ENCODE results near the gene TMCO4. TPM values are rescaled to one million over a fixed set of nuclear protein-coding genes. Genes with fewer than 3 reads are reported as not detected.
"Not testable (repeated sequence)": the region's sequence is repeated elsewhere in the genome, so short reads cannot be mapped to it uniquely, and the experiment has no call there.

The TMCO4 gene
- total and polyA plus RNA-seq, 2 of the 8 experiments (the other 6 are each of a cell fraction or from before 2014, with no cell fraction given): 3.0 to 3.1 TPM

DNA sequence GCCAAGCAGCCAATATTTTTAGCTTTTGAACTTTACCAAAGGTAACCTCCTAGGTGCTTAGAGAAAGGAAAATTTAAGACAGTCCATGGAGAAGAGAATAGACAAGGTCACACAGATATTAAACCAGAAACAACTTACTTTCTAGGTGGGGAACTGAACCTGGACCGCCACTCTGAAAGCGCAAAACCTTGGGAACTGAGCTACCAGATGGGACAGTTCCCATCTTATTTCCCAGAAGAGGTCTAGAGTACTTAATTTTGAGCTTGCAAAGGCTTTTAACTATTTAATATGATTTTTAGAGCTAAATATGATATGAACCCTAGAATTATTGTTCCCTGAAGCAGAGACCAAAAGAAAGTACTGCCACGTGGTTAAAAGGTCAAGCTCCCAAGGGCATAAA lies 49.6 kb upstream of the TMCO4 start:
- H3K36me3 ChIP-seq (ENCODE audit: control insufficient read depth in 2 of 4, insufficient read depth in 4 of 4, low read length in 3 of 4); H3K23ac ChIP-seq (ENCODE audit: insufficient read length); FAIRE-seq; H4K91ac ChIP-seq (replicated peaks; ENCODE audit: insufficient read length, low read length); H4K20me1 ChIP-seq (replicated peaks in 1 of 2; ENCODE audit: control insufficient read depth in 1 of 2, insufficient read depth in 2 of 2, low read length in 2 of 2); H3K27me3 ChIP-seq (replicated peaks in 1 of 4; ENCODE audit: control insufficient read depth in 3 of 4, extremely low read depth in 1 of 4, insufficient read depth in 3 of 4, low read length in 3 of 4); H2AFZ ChIP-seq (ENCODE audit: low read length); H3K14ac ChIP-seq (ENCODE audit: insufficient read length); H2BK15ac ChIP-seq (ENCODE audit: low read length); H2BK12ac ChIP-seq (ENCODE audit: low read depth, low read length); H3K79me2 ChIP-seq (ENCODE audit: control insufficient read depth in 1 of 2, insufficient read depth in 2 of 2, low read length in 2 of 2); H2BK5ac ChIP-seq (ENCODE audit: low read depth, low read length); H3K4me3 ChIP-seq (ENCODE audit: extremely low read depth in 1 of 4, insufficient read depth in 2 of 4, low read depth in 3 of 4, low read length in 4 of 4); H4K8ac ChIP-seq (ENCODE audit: extremely low read depth, insufficient read depth, low read length); H3K4me2 ChIP-seq (ENCODE audit: insufficient read depth in 1 of 2, low read depth in 2 of 2, low read length in 2 of 2); H3K4ac ChIP-seq (replicated peaks; ENCODE audit: insufficient read length, low read depth, low read length); H3K56ac ChIP-seq (replicated peaks; ENCODE audit: insufficient read length, low read depth, low read length); H3K79me1 ChIP-seq (ENCODE audit: low read depth, low read length); H3K23me2 ChIP-seq (ENCODE audit: low read depth, low read length); H3K18ac ChIP-seq (ENCODE audit: extremely low read depth, low read length); H3K9me3 ChIP-seq (ENCODE audit: insufficient read depth in 2 of 2, low read depth in 1 of 2, low read length in 1 of 2); H2BK20ac ChIP-seq (ENCODE audit: low read length); H2BK120ac ChIP-seq (replicated peaks; ENCODE audit: low read depth, low read length); H2AK5ac ChIP-seq (ENCODE audit: low read depth, low read length); POLR2A ChIA-PET (ENCODE audit: partially characterized antibody); DNase-seq (ENCODE audit: low read depth in 1 of 2, low spot score in 2 of 2); H3K4me1 ChIP-seq (replicated peaks in 1 of 4; ENCODE audit: control insufficient read depth in 3 of 4, insufficient read depth in 4 of 4, low read length in 3 of 4); H3K27ac ChIP-seq (ENCODE audit: low read depth, low read length); H4K5ac ChIP-seq (ENCODE audit: insufficient read length, low read depth, low read length); H3K9ac ChIP-seq (replicated peaks in 1 of 4; ENCODE audit: extremely low read depth in 1 of 4, low read depth in 3 of 4, low read length in 3 of 4): not testable (repeated sequence)
- CTCF ChIA-PET (ENCODE audit: partially characterized antibody): interaction anchor here (1.0 to 1.5 kb wide), 2 partner anchors 62 to 69 kb away, joined by 3 read pairs; no protein-coding TSS in a partner anchor
- TF ChIP-seq TBP (IDR thresholded peaks at IDR 0.05; ENCODE audit: low read depth, low read length): peak; percentile 88
- 89% methylated on average over 3 of the region's 3 CpGs; no CpG with 5 or more reads in 1 of the 2 experiments for WGBS, 2 experiments (ENCODE audit: extremely low coverage in 1 of 2, insufficient coverage in 1 of 2, insufficient read length in 1 of 2, insufficient replicate concordance in 2 of 2, low coverage in 1 of 2, low lambda C conversion rate in 2 of 2, missing lambda C conversion rate in 1 of 2)

- not testable (repeated sequence) for H3K14ac ChIP-seq (ENCODE audit: insufficient read length); H3K18ac ChIP-seq (ENCODE audit: extremely low read depth, low read length); H4K8ac ChIP-seq (ENCODE audit: extremely low read depth, insufficient read depth, low read length); H3K79me1 ChIP-seq (ENCODE audit: low read depth, low read length); H3K36me3 ChIP-seq (ENCODE audit: control insufficient read depth in 2 of 4, insufficient read depth in 4 of 4, low read length in 3 of 4); H3K4me3 ChIP-seq (ENCODE audit: extremely low read depth in 1 of 4, insufficient read depth in 2 of 4, low read depth in 3 of 4, low read length in 4 of 4); H4K5ac ChIP-seq (ENCODE audit: insufficient read length, low read depth, low read length); H2BK5ac ChIP-seq (ENCODE audit: low read depth, low read length); H3K4ac ChIP-seq (replicated peaks; ENCODE audit: insufficient read length, low read depth, low read length); FAIRE-seq; H3K27me3 ChIP-seq (replicated peaks in 1 of 4; ENCODE audit: control insufficient read depth in 3 of 4, extremely low read depth in 1 of 4, insufficient read depth in 3 of 4, low read length in 3 of 4); H3K4me2 ChIP-seq (ENCODE audit: insufficient read depth in 1 of 2, low read depth in 2 of 2, low read length in 2 of 2); H3K23ac ChIP-seq (ENCODE audit: insufficient read length); H3K4me1 ChIP-seq (replicated peaks in 1 of 4; ENCODE audit: control insufficient read depth in 3 of 4, insufficient read depth in 4 of 4, low read length in 3 of 4); H2AK5ac ChIP-seq (ENCODE audit: low read depth, low read length); H2BK120ac ChIP-seq (replicated peaks; ENCODE audit: low read depth, low read length); H4K20me1 ChIP-seq (replicated peaks in 1 of 2; ENCODE audit: control insufficient read depth in 1 of 2, insufficient read depth in 2 of 2, low read length in 2 of 2); H4K91ac ChIP-seq (replicated peaks; ENCODE audit: insufficient read length, low read length); DNase-seq (ENCODE audit: low read depth in 1 of 2, low spot score in 2 of 2); H2BK12ac ChIP-seq (ENCODE audit: low read depth, low read length); H3K27ac ChIP-seq (ENCODE audit: low read depth, low read length); H2BK20ac ChIP-seq (ENCODE audit: low read length); H3K56ac ChIP-seq (replicated peaks; ENCODE audit: insufficient read length, low read depth, low read length); H3K9ac ChIP-seq (replicated peaks in 1 of 4; ENCODE audit: extremely low read depth in 1 of 4, low read depth in 3 of 4, low read length in 3 of 4); H2AFZ ChIP-seq (ENCODE audit: low read length); H3K79me2 ChIP-seq (ENCODE audit: control insufficient read depth in 1 of 2, insufficient read depth in 2 of 2, low read length in 2 of 2); H2BK15ac ChIP-seq (ENCODE audit: low read length); H3K9me3 ChIP-seq (ENCODE audit: insufficient read depth in 2 of 2, low read depth in 1 of 2, low read length in 1 of 2); H3K23me2 ChIP-seq (ENCODE audit: low read depth, low read length)
- CTCF ChIA-PET (ENCODE audit: partially characterized antibody): interaction anchor here (1.1 kb wide), 1 partner anchor 185 kb away, joined by 3 read pairs; no protein-coding TSS in a partner anchor
- POLR2A ChIA-PET (ENCODE audit: partially characterized antibody): interaction anchor here (1.0 kb wide), 1 partner anchor 59 kb away, joined by 3 read pairs; no protein-coding TSS in a partner anchor
- 92% methylated on average over 9 of the region's 9 CpGs; no CpG with 5 or more reads in 1 of the 2 experiments for WGBS, 2 experiments (ENCODE audit: extremely low coverage in 1 of 2, insufficient coverage in 1 of 2, insufficient read length in 1 of 2, insufficient replicate concordance in 2 of 2, low coverage in 1 of 2, low lambda C conversion rate in 2 of 2, missing lambda C conversion rate in 1 of 2)
Measured at GRCh38 chr1:19847334-19847733, 47.6 kb upstream of the TMCO4 start.

Measured in H1 (cell line).